RWPE1 (cell line): ENCODE data around the gene DCP2.
A peak's percentile ranks its signal among the peaks of the same experiment; 100 is the strongest.

Experiments used
- CTCF ChIA-PET: fragments of 350-600 bp; sonication (Branson Sonifier 250); formaldehyde crosslinking; extraction: SDS; loops from one replicate; lab custom pipeline; 2021; lab: Yijun Ruan, JAX
- POLR2A ChIA-PET: fragments of 400-600 bp; formaldehyde crosslinking; extraction: SDS; loops from one replicate; lab custom pipeline; 2020; ENCODE audit warnings: antibody characterized with exemption; ENCODE audit not compliant: low non-redundant PET; lab: Yijun Ruan, JAX
- DNase-seq: peaks from one replicate; pipeline ENCODE4 v3.0.0; 2012; ENCODE audit warnings: low spot score
- H3K27ac ChIP-seq: fragments of 450-650 bp; 2 replicates; pipeline ENCODE4 v1.5.1; 2017
- TF ChIP-seq, protein P1 (sequence below): fragments of 450-650 bp; conservative IDR thresholded peaks from 2 replicates; pipeline ENCODE4 v1.5.1; 2017; ENCODE audit warnings: low read depth, mild to moderate bottlenecking

The DCP2 gene

DNA sequence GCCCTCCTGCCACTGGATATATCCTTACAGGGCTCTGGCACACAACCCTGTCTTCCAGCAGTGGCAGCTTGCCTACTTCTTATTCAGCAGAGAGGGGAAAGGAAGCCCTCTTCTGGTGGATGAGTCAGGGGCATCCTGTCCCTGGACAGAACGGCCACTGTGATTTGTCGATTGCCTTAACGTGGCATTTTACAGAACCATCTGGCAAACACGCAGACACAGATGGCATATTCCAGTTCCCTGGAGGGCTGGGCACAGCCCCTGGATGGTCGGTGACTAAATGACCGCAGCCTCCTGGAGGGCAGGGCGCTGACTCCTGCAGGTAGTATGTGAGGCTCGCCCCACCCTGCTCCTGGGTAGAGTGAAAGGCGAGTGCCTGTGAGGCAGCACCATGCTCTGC lies 62.1 kb downstream of the DCP2 start:
- TF ChIP-seq, protein P1, sequence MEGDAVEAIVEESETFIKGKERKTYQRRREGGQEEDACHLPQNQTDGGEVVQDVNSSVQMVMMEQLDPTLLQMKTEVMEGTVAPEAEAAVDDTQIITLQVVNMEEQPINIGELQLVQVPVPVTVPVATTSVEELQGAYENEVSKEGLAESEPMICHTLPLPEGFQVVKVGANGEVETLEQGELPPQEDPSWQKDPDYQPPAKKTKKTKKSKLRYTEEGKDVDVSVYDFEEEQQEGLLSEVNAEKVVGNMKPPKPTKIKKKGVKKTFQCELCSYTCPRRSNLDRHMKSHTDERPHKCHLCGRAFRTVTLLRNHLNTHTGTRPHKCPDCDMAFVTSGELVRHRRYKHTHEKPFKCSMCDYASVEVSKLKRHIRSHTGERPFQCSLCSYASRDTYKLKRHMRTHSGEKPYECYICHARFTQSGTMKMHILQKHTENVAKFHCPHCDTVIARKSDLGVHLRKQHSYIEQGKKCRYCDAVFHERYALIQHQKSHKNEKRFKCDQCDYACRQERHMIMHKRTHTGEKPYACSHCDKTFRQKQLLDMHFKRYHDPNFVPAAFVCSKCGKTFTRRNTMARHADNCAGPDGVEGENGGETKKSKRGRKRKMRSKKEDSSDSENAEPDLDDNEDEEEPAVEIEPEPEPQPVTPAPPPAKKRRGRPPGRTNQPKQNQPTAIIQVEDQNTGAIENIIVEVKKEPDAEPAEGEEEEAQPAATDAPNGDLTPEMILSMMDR, result no peak
- DNase-seq, result peak; percentile 84
- peak overlapping the region; percentile 32 for H3K27ac ChIP-seq
- CTCF ChIA-PET, result interaction anchor here (0.6 kb wide), 1 partner anchor 12 kb away, joined by 3 read pairs; no protein-coding TSS in a partner anchor
- POLR2A ChIA-PET, result no interaction called here

DNA sequence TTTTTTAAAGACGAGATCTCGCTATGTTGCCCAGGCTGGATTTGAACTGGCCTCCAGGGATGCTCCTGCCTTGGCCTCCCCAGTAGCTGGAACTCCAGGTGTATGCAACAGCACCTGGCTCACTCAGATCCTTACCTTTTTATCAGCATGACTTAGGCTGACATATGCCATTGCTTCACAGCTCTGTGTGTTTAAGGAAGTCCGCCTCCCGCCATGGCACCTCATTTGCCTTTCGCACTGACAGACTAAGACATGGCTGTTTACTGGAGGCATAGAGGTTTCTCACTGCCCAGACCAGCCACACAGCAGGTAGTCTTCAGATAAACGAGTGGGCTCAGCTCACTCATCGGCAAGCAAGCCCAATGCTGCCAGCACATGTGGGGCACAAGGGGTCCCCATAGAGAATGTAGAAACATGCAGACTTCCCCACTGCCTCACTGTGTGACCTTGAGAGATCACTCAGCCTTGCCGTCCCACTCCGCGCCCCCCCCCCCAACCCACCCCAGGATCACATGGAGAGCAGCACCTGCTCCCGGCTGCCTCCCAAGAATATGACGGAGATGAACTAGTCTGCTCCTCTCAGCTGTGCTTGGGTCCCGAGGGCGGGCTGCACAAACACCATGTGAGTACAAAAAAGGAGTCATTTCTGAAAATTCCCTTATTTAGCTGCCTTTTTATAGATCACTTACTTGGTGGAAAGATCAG lies 62.8 kb downstream of the DCP2 start:
- POLR2A ChIA-PET, result no interaction called here
- CTCF ChIA-PET, result interaction anchor here (0.7 kb wide), 1 partner anchor 194 kb away, joined by 6 read pairs; no protein-coding TSS in a partner anchor
- H3K27ac ChIP-seq, result peak overlapping the region; percentile 32
- TF ChIP-seq, protein P1, result no peak
- no peak for DNase-seq

DNA sequence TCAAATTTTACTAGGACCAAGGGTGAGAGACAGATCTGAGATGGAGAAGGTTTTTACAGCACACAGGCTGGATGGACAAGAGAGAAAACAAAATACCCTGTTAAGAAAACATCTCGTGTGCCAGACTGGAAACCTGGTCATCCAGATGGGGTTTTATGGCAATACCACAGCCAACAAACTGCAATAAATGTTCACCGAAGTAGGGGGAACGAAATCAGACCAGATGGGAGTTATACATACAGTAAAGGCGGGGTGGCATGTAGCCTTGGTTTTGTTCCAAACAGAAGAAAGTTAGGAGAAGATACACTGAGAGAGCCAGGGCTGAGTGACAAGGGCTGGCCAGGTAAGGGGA lies 63.3 kb downstream of the DCP2 start:
- ChIA-PET POLR2A (no interaction called here), CTCF (no interaction called here)
- no peak for DNase-seq
- TF ChIP-seq, protein P1, result no peak
- H3K27ac ChIP-seq, result no peak overlapping the region

DNA sequence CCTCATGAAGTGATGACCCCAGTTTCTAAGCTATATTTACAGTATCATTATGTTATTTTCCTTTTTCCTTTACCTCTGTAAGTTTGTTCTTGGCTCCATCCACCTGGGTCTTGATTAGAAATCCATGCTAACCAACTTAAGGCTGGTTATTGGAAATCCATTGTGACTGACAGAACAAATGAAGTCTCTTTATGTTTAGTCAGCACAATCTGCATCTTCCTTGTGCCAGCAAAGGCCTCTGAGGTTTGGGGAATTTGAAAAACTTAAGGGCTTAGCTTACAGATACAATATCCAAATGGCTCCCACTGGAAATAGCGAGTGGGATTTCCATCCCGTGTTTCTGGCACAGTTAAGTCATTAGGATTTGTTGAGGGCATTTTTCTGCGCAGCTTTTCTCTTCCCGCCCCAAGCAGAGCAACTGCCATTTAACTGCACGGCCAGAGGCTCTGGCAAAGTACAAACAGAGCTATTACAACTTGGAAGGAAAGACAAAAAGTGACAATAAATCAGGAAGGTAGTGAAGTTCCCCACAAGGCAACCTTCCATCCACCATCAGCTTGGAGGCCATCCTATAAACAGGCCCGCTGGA lies 64.2 kb downstream of the DCP2 start:
- POLR2A ChIA-PET, result no interaction called here
- H3K27ac ChIP-seq, result no peak overlapping the region
- TF ChIP-seq, protein P1, result no peak
- DNase-seq, result no peak
- CTCF ChIA-PET, result no interaction called here

DNA sequence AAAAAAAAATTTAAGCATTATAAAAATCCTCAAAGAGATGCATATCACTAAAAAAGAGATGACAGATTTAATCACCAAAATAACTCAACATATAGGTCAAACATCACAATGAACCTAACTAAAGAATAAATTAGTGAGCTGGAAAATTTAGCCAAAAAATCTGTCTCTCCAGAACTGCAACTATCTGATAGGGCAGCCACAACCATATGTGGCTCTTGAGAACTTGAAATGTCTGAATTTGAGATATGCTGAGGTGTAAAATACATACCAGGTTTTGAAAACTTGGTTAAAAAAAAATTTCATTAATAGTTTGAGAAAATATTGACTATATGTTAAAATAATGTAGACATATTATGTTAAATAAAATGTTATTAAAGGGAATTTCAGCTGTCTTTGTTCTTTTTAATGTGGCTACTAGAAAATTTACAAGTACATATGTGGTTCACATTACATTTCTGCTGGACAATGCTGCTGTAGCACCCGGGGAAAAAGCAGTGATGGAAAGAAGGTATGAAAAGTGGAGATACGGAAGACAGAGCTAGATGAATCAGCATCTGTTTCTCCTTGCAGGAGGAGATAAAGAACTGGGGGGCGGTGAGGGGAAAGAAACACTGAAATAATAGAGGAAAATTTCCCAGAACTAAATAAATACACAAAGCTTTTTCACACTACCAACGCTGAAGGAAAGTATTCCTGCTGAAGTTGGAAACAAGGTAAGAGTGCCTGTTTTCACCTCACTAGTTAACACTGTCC lies 66.1 kb downstream of the DCP2 start:
- TF ChIP-seq, protein P1, result no peak
- ChIA-PET CTCF (interaction anchor here (0.7 to 1.5 kb wide), 3 partner anchors 9 to 233 kb away, joined by 4 to 5 read pairs (median 4); no protein-coding TSS in a partner anchor), POLR2A (no interaction called here)
- no peak overlapping the region for H3K27ac ChIP-seq
- no peak for DNase-seq

DNA sequence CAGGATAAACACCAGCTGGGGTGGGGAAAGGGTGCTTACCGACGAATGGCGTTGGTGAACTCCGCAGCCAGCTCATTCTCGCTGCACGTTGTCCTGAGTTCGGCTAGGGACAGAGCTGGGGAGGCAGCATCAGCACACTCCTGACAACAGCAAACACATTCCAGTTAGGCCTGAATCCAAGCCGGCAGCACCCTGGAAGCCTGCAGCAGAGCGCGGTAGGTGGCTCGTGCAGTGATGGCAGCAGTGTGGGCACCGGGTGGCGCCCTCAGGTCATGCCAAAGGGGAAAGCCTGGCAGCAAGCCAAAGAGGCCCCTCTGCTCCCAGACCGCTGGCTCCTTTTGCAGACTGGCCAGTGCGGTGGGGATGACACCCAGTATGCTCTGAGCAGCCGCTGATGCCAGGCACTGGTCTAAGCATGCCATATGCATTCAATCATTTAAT lies 66.9 kb downstream of the DCP2 start:
- TF ChIP-seq, protein P1, result no peak; the same call in 1 of the 2 replicates
- POLR2A ChIA-PET, result no interaction called here
- DNase-seq, result peak; percentile 26
- H3K27ac ChIP-seq, result no peak overlapping the region; the same call in 1 of the 2 replicates
- CTCF ChIA-PET, result interaction anchor here (0.6 to 1.5 kb wide), 3 partner anchors 8 to 232 kb away, joined by 3 to 5 read pairs (median 4); no protein-coding TSS in a partner anchor
